Testis (tissue), 3 donors: Measurements from ENCODE around the gene CENPU. TPM values are rescaled to one million over a fixed set of nuclear protein-coding genes. Genes with fewer than 3 reads are reported as not detected.

Experiments used
- DNase-seq: peaks from one replicate; pipeline ENCODE4 v3.0.0-alpha.2; 2019
- H3K27ac ChIP-seq, 2 donors: fragments of 200-600 bp; sonication (generic); one replicate each; pipeline ENCODE4 v1.5.1; 2019
- H3K27me3 ChIP-seq: fragments of 200-600 bp; sonication (generic); one replicate; pipeline ENCODE4 v1.5.1; 2019
- H3K36me3 ChIP-seq: fragments of 200-600 bp; sonication (generic); one replicate; pipeline ENCODE4 v1.5.1; 2017; ENCODE audit warnings: low read depth; ENCODE audit errors: missing control alignments
- H3K4me1 ChIP-seq: fragments of 200-600 bp; sonication (generic); one replicate; pipeline ENCODE4 v1.5.1; 2019
- H3K4me3 ChIP-seq, 2 donors: fragments of 200-600 bp; sonication (generic); one replicate each; pipeline ENCODE4 v1.5.1; 2017 to 2019
- H3K9me3 ChIP-seq: fragments of 200-600 bp; sonication (generic); one replicate; pipeline ENCODE4 v1.5.1; 2017
- POLR2A ChIP-seq: fragments of 450-650 bp; IDR thresholded peaks from one replicate; pipeline ENCODE4 v1.6.1; 2017; ENCODE audit warnings: antibody characterized with exemption, mild to moderate bottlenecking, moderate library complexity
- WGBS, 2 donors: methylation state at CpG; one replicate each; pipeline ENCODE4 v1.1.5; 2018; 5-methylcytosine and 5-hydroxymethylcytosine counted together
- intact Hi-C: fragments of 100-400 bp; cut with DNase I; formaldehyde crosslinking; loops from one replicate; pipeline ENCODE4 v1.15.1; 2023; ENCODE audit warnings: low total_unique reads
- polyA plus RNA-seq: library from polyadenylated mRNA; stranded (reverse); fragments of 350-450 nt; fragmentation: Illumina TruSeq; extraction: RNeasy Lipid Tissue Mini Kit (QIAGEN cat#74804); gene quantifications from one replicate; pipeline ENCODE4 v1.2.3, GENCODE V29; 2014; ENCODE audit warnings: low read depth, low replicate concordance; ENCODE audit not compliant: insufficient read depth
- total RNA-seq, 2 donors: library from RNA; depleted of rRNA; stranded (reverse); fragments of >200 nt; gene quantifications; one replicate each; pipeline ENCODE4 v1.2.3, GENCODE V29; 2016
- TF ChIP-seq, protein P1 (sequence below), 3 experiments: fragments of 450-650 bp in 2 of 3; fragments of 200-600 bp in 1 of 3; sonication (generic) in 1 of 3; IDR thresholded peaks; one replicate each; pipeline ENCODE4 v1.5.1; 2016 to 2019; ENCODE audit warnings: antibody characterized with exemption in 3 of 3, mild to moderate bottlenecking in 2 of 3, moderate library complexity in 1 of 3

The CENPU gene
- total and polyA plus RNA-seq, 3 donors from 2014 or later = 57.2 to 132 (median 117) TPM

DNA sequence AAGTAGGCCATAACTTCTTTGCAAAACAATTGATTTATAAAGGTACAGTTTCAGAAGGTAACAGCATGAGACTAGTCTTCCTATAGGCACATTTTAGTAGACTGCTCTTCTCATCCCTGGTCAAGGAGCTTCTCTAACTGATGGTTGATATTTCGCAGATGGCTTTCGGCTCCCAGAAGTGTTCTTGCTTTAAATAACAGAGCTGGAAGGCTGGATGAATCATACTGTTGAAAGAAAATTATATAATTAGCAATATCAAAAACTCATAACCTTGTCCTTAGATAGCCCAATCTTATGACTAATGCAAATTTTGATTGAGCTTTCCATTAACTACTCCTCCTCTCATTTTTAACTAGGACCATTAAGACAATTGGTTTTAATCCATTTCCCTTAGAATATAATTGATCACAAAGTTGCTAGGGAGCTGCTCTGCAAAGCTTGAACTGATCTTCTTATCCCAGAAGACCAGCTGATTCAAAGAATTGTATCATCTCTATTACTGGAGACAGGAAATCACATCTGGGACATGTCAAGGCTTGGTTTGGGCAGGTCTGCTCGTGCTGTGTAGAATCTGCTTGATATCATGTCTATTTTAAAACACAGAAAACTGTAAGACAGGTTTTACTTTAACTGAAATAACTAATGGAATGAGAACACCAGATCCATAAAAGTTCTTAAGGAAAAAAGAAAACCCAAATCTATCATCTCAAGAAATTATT lies 38.6 kb downstream of the CENPU start:
- Histone ChIP-seq H3K27me3 (no peaks in the 10 kb centered on the region), H3K27ac (no peak overlapping the region), H3K4me1 (no peaks in the 10 kb centered on the region), H3K4me3 (no peak overlapping the region), H3K9me3 (no peaks in the 10 kb centered on the region), H3K36me3 (no peaks in the 10 kb centered on the region)
- 83% methylated on average over 3 of the region's 3 CpGs for WGBS, 2 donors
- no peak for TF ChIP-seq POLR2A
- TF ChIP-seq, protein P1, sequence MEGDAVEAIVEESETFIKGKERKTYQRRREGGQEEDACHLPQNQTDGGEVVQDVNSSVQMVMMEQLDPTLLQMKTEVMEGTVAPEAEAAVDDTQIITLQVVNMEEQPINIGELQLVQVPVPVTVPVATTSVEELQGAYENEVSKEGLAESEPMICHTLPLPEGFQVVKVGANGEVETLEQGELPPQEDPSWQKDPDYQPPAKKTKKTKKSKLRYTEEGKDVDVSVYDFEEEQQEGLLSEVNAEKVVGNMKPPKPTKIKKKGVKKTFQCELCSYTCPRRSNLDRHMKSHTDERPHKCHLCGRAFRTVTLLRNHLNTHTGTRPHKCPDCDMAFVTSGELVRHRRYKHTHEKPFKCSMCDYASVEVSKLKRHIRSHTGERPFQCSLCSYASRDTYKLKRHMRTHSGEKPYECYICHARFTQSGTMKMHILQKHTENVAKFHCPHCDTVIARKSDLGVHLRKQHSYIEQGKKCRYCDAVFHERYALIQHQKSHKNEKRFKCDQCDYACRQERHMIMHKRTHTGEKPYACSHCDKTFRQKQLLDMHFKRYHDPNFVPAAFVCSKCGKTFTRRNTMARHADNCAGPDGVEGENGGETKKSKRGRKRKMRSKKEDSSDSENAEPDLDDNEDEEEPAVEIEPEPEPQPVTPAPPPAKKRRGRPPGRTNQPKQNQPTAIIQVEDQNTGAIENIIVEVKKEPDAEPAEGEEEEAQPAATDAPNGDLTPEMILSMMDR (IDR thresholded peaks at IDR 0.05) = no peak
- intact Hi-C loops = no loop called here
- DNase-seq = no peak

DNA sequence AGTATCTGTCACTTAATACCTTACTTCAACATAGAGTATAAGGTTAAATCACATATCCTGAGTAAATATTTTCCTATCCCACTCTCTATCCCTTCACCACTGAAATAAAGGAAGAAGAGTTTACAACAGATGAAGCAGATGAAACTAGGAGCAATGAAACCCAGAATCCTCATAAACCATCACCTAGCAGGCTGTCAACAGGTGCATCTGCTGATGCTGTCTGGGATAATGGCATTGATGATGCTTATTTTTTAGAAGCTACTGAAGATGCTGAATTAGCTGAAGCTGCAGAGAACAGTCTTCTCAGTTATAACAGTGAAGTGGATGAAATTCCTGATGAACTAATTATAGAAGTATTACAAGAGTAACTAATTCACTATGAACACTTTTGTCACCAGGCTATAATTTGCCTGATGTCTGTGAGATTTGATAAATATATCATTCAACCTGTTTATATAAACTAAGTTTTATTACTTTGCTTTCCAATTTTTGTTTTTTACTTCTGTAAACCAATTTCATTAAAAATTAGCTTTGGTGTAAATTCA lies 39.4 kb downstream of the CENPU start:
- Histone ChIP-seq H3K36me3 (no peaks in the 10 kb centered on the region), H3K27ac (no peak overlapping the region), H3K4me3 (no peak overlapping the region), H3K9me3 (no peaks in the 10 kb centered on the region), H3K4me1 (no peaks in the 10 kb centered on the region), H3K27me3 (no peaks in the 10 kb centered on the region)
- intact Hi-C loops = no loop called here
- TF ChIP-seq, protein P1 (IDR thresholded peaks at IDR 0.05) = no peak
- no peak for TF ChIP-seq POLR2A
- no peak for DNase-seq

DNA sequence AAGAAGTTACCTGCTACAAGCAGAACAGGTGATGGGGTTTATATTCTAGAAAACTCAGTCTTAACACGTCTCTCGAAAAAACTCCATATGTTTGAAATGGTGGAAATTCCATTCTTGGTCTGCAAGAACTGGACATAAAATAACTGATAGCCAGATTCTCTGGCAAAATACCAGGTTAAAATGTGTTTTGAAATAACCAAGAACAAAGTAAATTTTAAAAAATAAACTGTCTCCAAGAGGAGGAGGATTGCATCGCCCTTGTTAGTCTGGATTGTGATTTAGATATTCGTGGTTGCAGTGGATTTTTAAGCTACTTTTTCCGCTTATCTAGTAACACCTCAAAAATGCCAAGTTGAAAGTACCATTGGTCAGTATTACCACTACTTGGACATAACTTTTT lies 40.8 kb downstream of the CENPU start:
- Histone ChIP-seq H3K4me3 (no peak overlapping the region), H3K9me3 (no peaks in the 10 kb centered on the region), H3K27me3 (no peaks in the 10 kb centered on the region), H3K27ac (no peak overlapping the region), H3K4me1 (no peaks in the 10 kb centered on the region), H3K36me3 (no peaks in the 10 kb centered on the region)
- 89 to 93% methylated on average over 5 of the region's 5 CpGs for WGBS, 2 donors
- no peak for TF ChIP-seq POLR2A
- TF ChIP-seq, protein P1 (IDR thresholded peaks at IDR 0.05) = no peak
- DNase-seq = no peak
- intact Hi-C loops = no loop called here

DNA sequence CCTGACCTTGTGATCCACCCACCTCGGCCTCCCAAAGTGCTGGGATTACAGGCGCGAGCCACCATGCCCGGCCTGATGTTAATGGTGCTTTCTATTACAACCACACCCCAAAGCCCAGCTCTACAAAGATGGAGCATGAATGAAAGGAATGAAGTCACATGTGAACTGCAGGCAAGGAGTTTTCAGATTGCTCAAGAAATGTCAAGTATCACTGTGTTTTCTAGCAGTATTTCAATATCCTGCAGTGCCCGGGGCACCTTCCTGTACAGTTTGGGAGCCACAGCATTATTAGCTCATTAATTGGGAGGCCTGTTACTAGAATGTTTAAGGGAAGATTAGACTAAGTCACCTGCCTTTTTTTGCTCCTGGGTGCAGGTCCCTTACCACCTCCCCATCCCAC lies 44.2 kb downstream of the CENPU start:
- WGBS, 2 donors = 60 to 79% methylated on average over 5 of the region's 5 CpGs
- Histone ChIP-seq H3K9me3 (no peaks in the 10 kb centered on the region), H3K4me1 (no peaks in the 10 kb centered on the region), H3K4me3 (no peak overlapping the region), H3K27ac (no peak overlapping the region), H3K27me3 (no peaks in the 10 kb centered on the region), H3K36me3 (no peaks in the 10 kb centered on the region)
- intact Hi-C loops = no loop called here
- TF ChIP-seq, protein P1 (IDR thresholded peaks at IDR 0.05) = no peak
- TF ChIP-seq POLR2A = no peak
- no peak for DNase-seq

DNA sequence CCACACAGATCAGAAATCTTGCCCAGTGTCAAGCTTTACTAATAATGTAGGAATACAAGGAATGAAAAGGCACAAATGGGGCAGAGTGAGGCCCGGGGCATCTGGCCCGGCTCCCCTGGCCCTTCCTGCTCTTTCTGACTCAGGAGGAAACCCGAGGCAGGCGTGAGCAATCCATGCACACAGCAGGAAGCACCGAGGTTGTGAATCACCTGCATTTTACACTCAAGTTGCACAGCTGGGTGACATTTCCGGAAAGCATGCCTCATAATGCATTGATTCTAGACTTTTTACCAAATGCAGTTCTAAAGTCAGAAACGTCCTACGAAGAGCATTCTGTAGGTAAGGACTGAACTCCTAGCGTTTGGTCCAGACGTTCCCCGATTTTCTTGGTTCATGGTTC lies 45.4 kb downstream of the CENPU start:
- no peak overlapping the region for H3K27ac ChIP-seq
- no peaks in the 10 kb centered on the region for H3K4me1 ChIP-seq
- TF ChIP-seq, protein P1 (IDR thresholded peaks at IDR 0.05) = no peak
- TF ChIP-seq POLR2A = no peak
- no peak for DNase-seq
- H3K27me3 ChIP-seq = no peaks in the 10 kb centered on the region
- H3K36me3 ChIP-seq = no peaks in the 10 kb centered on the region
- intact Hi-C loops = no loop called here
- H3K4me3 ChIP-seq = no peak overlapping the region
- no peaks in the 10 kb centered on the region for H3K9me3 ChIP-seq
- WGBS, 2 donors = 73 to 83% methylated on average over 11 of the region's 11 CpGs
